MM.1S (cell line): ENCODE measurements around the gene PGBD4.

Experiments used
- DNase-seq: peaks from one replicate; pipeline ENCODE4 v3.0.0-alpha.2; 2015
- H2AFZ ChIP-seq: fragments of 300-600 bp; sonication (generic); 2 replicates; pipeline ENCODE4 v1.6.0; 2016; ENCODE audit warnings: antibody characterized with exemption, low read length
- H3F3A ChIP-seq: fragments of 300-600 bp; sonication (generic); 2 replicates; pipeline ENCODE4 v1.6.1; 2016; ENCODE audit warnings: mild to moderate bottlenecking, antibody characterized with exemption, low read length, moderate library complexity, mixed read lengths; ENCODE audit not compliant: insufficient read depth
- H3K27ac ChIP-seq: fragments of 300-600 bp; sonication (generic); 2 replicates; pipeline ENCODE4 v1.5.1; 2016; ENCODE audit warnings: mild to moderate bottlenecking, low read length
- H3K27me3 ChIP-seq: fragments of 300-600 bp; sonication (generic); replicated peaks from 2 replicates; pipeline ENCODE4 v1.6.0; 2016; ENCODE audit warnings: low read length; ENCODE audit not compliant: insufficient read depth
- H3K36me3 ChIP-seq: fragments of 300-600 bp; sonication (generic); replicated peaks from 2 replicates; pipeline ENCODE4 v1.6.1; 2016; ENCODE audit warnings: mild to moderate bottlenecking, low read length, mixed read lengths; ENCODE audit not compliant: insufficient read depth
- H3K4me1 ChIP-seq: fragments of 300-600 bp; sonication (generic); 2 replicates; pipeline ENCODE4 v1.6.1; 2016; ENCODE audit warnings: low read length, mixed read lengths
- H3K4me2 ChIP-seq: fragments of 300-600 bp; sonication (generic); 2 replicates; pipeline ENCODE4 v1.6.0; 2016; ENCODE audit warnings: low read depth, low read length
- H3K4me3 ChIP-seq: fragments of 300-600 bp; sonication (generic); 2 replicates; pipeline ENCODE4 v1.5.1; 2016; ENCODE audit warnings: low read length, mixed read lengths
- H3K79me2 ChIP-seq: fragments of 300-600 bp; sonication (generic); 2 replicates; pipeline ENCODE4 v1.6.1; 2016; ENCODE audit warnings: mixed run types, low read length, mixed read lengths
- H3K9ac ChIP-seq: fragments of 300-600 bp; sonication (generic); 2 replicates; pipeline ENCODE4 v1.6.1; 2016; ENCODE audit warnings: low read length, mixed read lengths
- H3K9me2 ChIP-seq: fragments of 300-600 bp; sonication (generic); replicated peaks from 2 replicates; pipeline ENCODE4 v1.6.1; 2016; ENCODE audit warnings: mild to moderate bottlenecking, low read length, mixed read lengths; ENCODE audit not compliant: insufficient read depth
- H3K9me3 ChIP-seq: fragments of 300-600 bp; sonication (generic); replicated peaks from 2 replicates; pipeline ENCODE4 v1.6.1; 2016; ENCODE audit warnings: mild to moderate bottlenecking, low read length, mixed read lengths; ENCODE audit not compliant: insufficient read depth
- H4K20me1 ChIP-seq: fragments of 300-600 bp; sonication (generic); 2 replicates; pipeline ENCODE4 v1.6.1; 2016; ENCODE audit warnings: mild to moderate bottlenecking, low read length, moderate library complexity, mixed read lengths; ENCODE audit not compliant: insufficient read depth
- EZH2 ChIP-seq: fragments of 300-600 bp; sonication (generic); optimal IDR thresholded peaks from 2 replicates; pipeline ENCODE3; 2017; ENCODE audit warnings: low read depth, mild to moderate bottlenecking, antibody characterized with exemption, low read length, mixed read lengths
- EZH2phosphoT487 ChIP-seq: fragments of 300-600 bp; sonication (generic); IDR thresholded peaks from 2 replicates; pipeline ENCODE4 v1.6.1; 2018; ENCODE audit warnings: antibody characterized with exemption, low read length
- TF ChIP-seq, protein P1 (sequence below): fragments of 300-600 bp; sonication (generic); IDR thresholded peaks from 2 replicates; pipeline ENCODE4 v1.5.1; 2016; ENCODE audit warnings: antibody characterized with exemption, low read length, mixed read lengths

The PGBD4 gene

DNA sequence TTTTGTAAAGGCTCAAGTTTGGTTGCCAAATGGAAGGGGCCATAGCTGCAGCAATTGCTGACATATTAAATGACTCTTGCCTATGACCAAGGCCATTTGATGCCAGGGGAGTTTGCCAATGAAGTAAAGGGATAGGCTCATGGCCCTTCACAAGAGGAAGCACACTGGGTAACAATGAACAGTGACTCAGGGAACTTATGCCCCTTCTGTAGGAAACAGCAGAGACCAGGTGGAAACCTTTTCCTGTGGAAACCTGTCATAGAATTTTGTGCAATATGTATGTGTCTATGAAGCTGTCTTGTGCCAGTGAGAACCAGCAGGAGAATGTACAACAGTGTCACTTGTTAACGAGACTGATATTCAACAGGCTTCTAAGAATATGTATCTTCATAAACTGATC, 37.4 kb upstream of the PGBD4 start:
- TF ChIP-seq EZH2 (no peak), EZH2phosphoT487 (no peak)
- TF ChIP-seq, protein P1, sequence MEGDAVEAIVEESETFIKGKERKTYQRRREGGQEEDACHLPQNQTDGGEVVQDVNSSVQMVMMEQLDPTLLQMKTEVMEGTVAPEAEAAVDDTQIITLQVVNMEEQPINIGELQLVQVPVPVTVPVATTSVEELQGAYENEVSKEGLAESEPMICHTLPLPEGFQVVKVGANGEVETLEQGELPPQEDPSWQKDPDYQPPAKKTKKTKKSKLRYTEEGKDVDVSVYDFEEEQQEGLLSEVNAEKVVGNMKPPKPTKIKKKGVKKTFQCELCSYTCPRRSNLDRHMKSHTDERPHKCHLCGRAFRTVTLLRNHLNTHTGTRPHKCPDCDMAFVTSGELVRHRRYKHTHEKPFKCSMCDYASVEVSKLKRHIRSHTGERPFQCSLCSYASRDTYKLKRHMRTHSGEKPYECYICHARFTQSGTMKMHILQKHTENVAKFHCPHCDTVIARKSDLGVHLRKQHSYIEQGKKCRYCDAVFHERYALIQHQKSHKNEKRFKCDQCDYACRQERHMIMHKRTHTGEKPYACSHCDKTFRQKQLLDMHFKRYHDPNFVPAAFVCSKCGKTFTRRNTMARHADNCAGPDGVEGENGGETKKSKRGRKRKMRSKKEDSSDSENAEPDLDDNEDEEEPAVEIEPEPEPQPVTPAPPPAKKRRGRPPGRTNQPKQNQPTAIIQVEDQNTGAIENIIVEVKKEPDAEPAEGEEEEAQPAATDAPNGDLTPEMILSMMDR, result no peak

GRCh38 chr15:34065261-34065660, 36.6 kb upstream of the PGBD4 start:
- Histone ChIP-seq H3K36me3 (no peaks in the 10 kb centered on the region), H3K4me2 (no peak overlapping the region), H3K9me2 (no peaks in the 10 kb centered on the region), H3K27ac (no peak overlapping the region), H2AFZ (no peak overlapping the region), H3K9me3 (no peaks in the 10 kb centered on the region), H3K27me3 (no peaks in the 10 kb centered on the region), H3K79me2 (no peaks in the 10 kb centered on the region), H3K4me3 (no peak overlapping the region), H3F3A (no peaks in the 10 kb centered on the region), H4K20me1 (no peaks in the 10 kb centered on the region), H3K9ac (no peak overlapping the region), H3K4me1 (no peaks in the 10 kb centered on the region)
- DNase-seq, result no peak
- TF ChIP-seq EZH2phosphoT487 (no peak), EZH2 (no peak)
- TF ChIP-seq, protein P1, result no peak

More for the DNA sequence above, 37.4 kb upstream of the PGBD4 start:
- no peaks in the 10 kb centered on the region for H3K36me3 ChIP-seq
- H3K4me1 ChIP-seq, result no peaks in the 10 kb centered on the region
- no peak overlapping the region for H3K27ac ChIP-seq
- H3K27me3 ChIP-seq, result no peaks in the 10 kb centered on the region
- DNase-seq, result no peak
- no peak overlapping the region for H3K9ac ChIP-seq
- no peak overlapping the region for H3K4me2 ChIP-seq
- H3K9me2 ChIP-seq, result no peaks in the 10 kb centered on the region
- H4K20me1 ChIP-seq, result no peaks in the 10 kb centered on the region
- no peaks in the 10 kb centered on the region for H3K9me3 ChIP-seq
- H3K4me3 ChIP-seq, result no peak overlapping the region
- H2AFZ ChIP-seq, result no peak overlapping the region
- no peaks in the 10 kb centered on the region for H3K79me2 ChIP-seq
- H3F3A ChIP-seq, result no peaks in the 10 kb centered on the region

DNA sequence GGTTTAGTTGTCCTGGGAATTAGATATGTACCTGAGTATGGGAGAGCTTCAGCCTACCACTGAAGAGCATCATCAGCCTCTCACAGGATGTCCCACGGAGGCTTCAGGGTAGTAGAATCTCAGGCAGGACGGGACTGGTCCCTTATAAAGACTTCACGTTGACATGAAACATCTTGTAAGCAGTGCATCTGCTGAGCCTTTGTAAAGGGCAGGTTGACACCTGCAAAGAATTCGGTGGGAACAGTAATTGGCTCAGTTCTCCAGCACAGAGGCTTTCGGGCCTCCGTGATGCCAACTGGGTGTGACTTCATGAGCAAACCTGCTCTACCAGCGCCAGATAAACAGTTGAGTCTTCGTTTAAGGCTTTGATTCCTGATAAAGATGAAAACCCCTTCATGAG, 35.9 kb upstream of the PGBD4 start:
- H3K36me3 ChIP-seq, result no peaks in the 10 kb centered on the region
- H3K4me3 ChIP-seq, result no peak overlapping the region
- TF ChIP-seq, protein P1, result no peak
- TF ChIP-seq EZH2 (no peak), EZH2phosphoT487 (no peak)
- H3K9me3 ChIP-seq, result no peaks in the 10 kb centered on the region
- no peaks in the 10 kb centered on the region for H3K79me2 ChIP-seq
- no peaks in the 10 kb centered on the region for H4K20me1 ChIP-seq
- no peak overlapping the region for H3K9ac ChIP-seq
- no peaks in the 10 kb centered on the region for H3F3A ChIP-seq
- H3K27ac ChIP-seq, result no peak overlapping the region
- H3K9me2 ChIP-seq, result no peaks in the 10 kb centered on the region
- DNase-seq, result no peak
- no peak overlapping the region for H2AFZ ChIP-seq
- no peaks in the 10 kb centered on the region for H3K27me3 ChIP-seq
- H3K4me2 ChIP-seq, result no peak overlapping the region
- H3K4me1 ChIP-seq, result no peaks in the 10 kb centered on the region
